H9 (cell line): Measurements from ENCODE around the gene GLT8D1. TPM values are rescaled to one million over a fixed set of nuclear protein-coding genes. Genes with fewer than 3 reads are reported as not detected.
A peak's percentile ranks its signal among the peaks of the same experiment; 100 is the strongest.

Source experiments
- DNase-seq: peaks from one replicate; pipeline ENCODE4 v3.0.0-alpha.2; 2017
- H2AFZ ChIP-seq: one replicate; pipeline ENCODE4 v1.6.1; 2013; ENCODE audit warnings: mild to moderate bottlenecking, low read length, control low read depth, moderate library complexity
- H2AK5ac ChIP-seq: 2 replicates; pipeline ENCODE4 v1.6.1; 2013; ENCODE audit warnings: low read length, control low read depth, mixed read lengths; ENCODE audit not compliant: insufficient read length
- H2BK120ac ChIP-seq: one replicate; pipeline ENCODE4 v1.6.1; 2013; ENCODE audit warnings: low read depth, mild to moderate bottlenecking, low read length, control low read depth, inconsistent platforms; ENCODE audit not compliant: poor library complexity, severe bottlenecking
- H2BK12ac ChIP-seq: 2 replicates; pipeline ENCODE4 v1.6.1; 2013; ENCODE audit warnings: low read length, control low read depth, mixed read lengths, low read depth; ENCODE audit not compliant: insufficient read length
- H2BK15ac ChIP-seq: 2 replicates; pipeline ENCODE4 v1.6.1; 2013; ENCODE audit warnings: low read depth, low read length, control low read depth
- H2BK20ac ChIP-seq: one replicate; pipeline ENCODE4 v1.6.1; 2013; ENCODE audit warnings: low read depth, mild to moderate bottlenecking, low read length, control low read depth, inconsistent platforms; ENCODE audit not compliant: poor library complexity, severe bottlenecking
- H2BK5ac ChIP-seq: 2 replicates; pipeline ENCODE4 v1.6.1; 2013; ENCODE audit warnings: low read length, control low read depth, mixed read lengths; ENCODE audit not compliant: insufficient read length
- H3K14ac ChIP-seq: 2 replicates; pipeline ENCODE4 v1.6.1; 2013; ENCODE audit warnings: low read length, control low read depth; ENCODE audit not compliant: insufficient read depth
- H3K18ac ChIP-seq: 2 replicates; pipeline ENCODE4 v1.6.1; 2013; ENCODE audit warnings: low read depth, mild to moderate bottlenecking, mixed read lengths, low read length, control low read depth; ENCODE audit not compliant: insufficient read length
- H3K23ac ChIP-seq: 2 replicates; pipeline ENCODE4 v1.6.1; 2013; ENCODE audit warnings: low read length, control low read depth, mixed read lengths, low read depth; ENCODE audit not compliant: insufficient read length
- H3K23me2 ChIP-seq: 2 replicates; pipeline ENCODE4 v1.6.1; 2013; ENCODE audit warnings: low read depth, mild to moderate bottlenecking, mixed read lengths, low read length, control low read depth; ENCODE audit not compliant: insufficient read length, poor library complexity, severe bottlenecking
- H3K27ac ChIP-seq: 2 replicates; pipeline ENCODE4 v1.5.1; 2013; ENCODE audit warnings: low read length, control low read depth, mixed read lengths, low read depth; ENCODE audit not compliant: insufficient read length
- H3K27me3 ChIP-seq: 2 replicates; pipeline ENCODE4 v1.6.1; 2013; ENCODE audit warnings: low read length, control low read depth, inconsistent platforms; ENCODE audit not compliant: insufficient read depth
- H3K4ac ChIP-seq: 2 replicates; pipeline ENCODE4 v1.6.1; 2013; ENCODE audit warnings: low read depth, mild to moderate bottlenecking, control low read depth, inconsistent platforms, low read length, moderate library complexity
- H3K4me1 ChIP-seq: 2 replicates; pipeline ENCODE4 v1.6.1; 2013; ENCODE audit warnings: low read length, control low read depth, inconsistent platforms; ENCODE audit not compliant: insufficient read depth
- H3K4me2 ChIP-seq: 2 replicates; pipeline ENCODE4 v1.6.1; 2013; ENCODE audit warnings: low read length, control low read depth, mixed read lengths; ENCODE audit not compliant: insufficient read length, insufficient read depth
- H3K56ac ChIP-seq: 2 replicates; pipeline ENCODE4 v1.6.1; 2013; ENCODE audit warnings: low read depth, mild to moderate bottlenecking, mixed read lengths, low read length, control low read depth; ENCODE audit not compliant: insufficient read length
- H3K79me1 ChIP-seq: 2 replicates; pipeline ENCODE4 v1.6.1; 2013; ENCODE audit warnings: low read depth, mild to moderate bottlenecking, moderate library complexity, low read length, control low read depth, inconsistent platforms; ENCODE audit not compliant: insufficient read depth, poor library complexity, severe bottlenecking
- H3K79me2 ChIP-seq: 2 replicates; pipeline ENCODE4 v1.6.1; 2013; ENCODE audit warnings: low read length, control low read depth, inconsistent platforms; ENCODE audit not compliant: insufficient read depth
- H3K9ac ChIP-seq: 2 replicates; pipeline ENCODE4 v1.6.1; 2013; ENCODE audit warnings: low read length, control low read depth, mixed read lengths; ENCODE audit not compliant: insufficient read length; ENCODE audit errors: extremely low read depth
- H3K9me3 ChIP-seq: one replicate; pipeline ENCODE4 v1.6.1; 2013; ENCODE audit warnings: low read depth, low read length, inconsistent platforms; ENCODE audit not compliant: control insufficient read depth
- H3T11ph ChIP-seq: one replicate; pipeline ENCODE4 v1.6.1; 2013; ENCODE audit warnings: mild to moderate bottlenecking, low read length, control low read depth, inconsistent platforms
- H4K20me1 ChIP-seq: one replicate; pipeline ENCODE4 v1.6.1; 2013; ENCODE audit not compliant: control insufficient read depth, insufficient read length, insufficient read depth
- H4K5ac ChIP-seq: 2 replicates; pipeline ENCODE4 v1.6.1; 2013; ENCODE audit warnings: low read depth, mild to moderate bottlenecking, mixed read lengths, low read length, control low read depth; ENCODE audit not compliant: insufficient read length
- H4K8ac ChIP-seq: replicated peaks from 2 replicates; pipeline ENCODE4 v1.6.1; 2013; ENCODE audit warnings: low read length, control low read depth, mixed read lengths, low read depth; ENCODE audit not compliant: insufficient read length
- H4K91ac ChIP-seq: 2 replicates; pipeline ENCODE4 v1.6.1; 2013; ENCODE audit warnings: low read depth, mild to moderate bottlenecking, moderate library complexity, mixed read lengths, low read length, control low read depth; ENCODE audit not compliant: insufficient read length
- H3K27ac Mint-ChIP-seq, 3 experiments: 2 replicates in 2 of 3; 3 replicates in 1 of 3; pipeline ENCODE4 v1.8.0; 2020 to 2021; ENCODE audit warnings: mixed read lengths in 3 of 3, mild to moderate bottlenecking in 1 of 3, moderate library complexity in 1 of 3
- H3K27me3 Mint-ChIP-seq: 2 replicates; pipeline ENCODE4 v1.8.0; 2021; ENCODE audit warnings: low read depth, mild to moderate bottlenecking, moderate library complexity, mixed read lengths
- H3K36me3 Mint-ChIP-seq, 3 experiments: 2 replicates in 2 of 3; 3 replicates in 1 of 3; pipeline ENCODE4 v1.8.0; 2020 to 2021; ENCODE audit warnings: low read depth in 3 of 3, mixed read lengths in 3 of 3; ENCODE audit not compliant: insufficient read depth in 1 of 3
- H3K4me1 Mint-ChIP-seq, 2 experiments: 2 replicates each; pipeline ENCODE4 v1.8.0; 2020; ENCODE audit warnings: mixed read lengths in 2 of 2
- H3K4me3 Mint-ChIP-seq, 2 experiments: 2 replicates in 1 of 2; 3 replicates in 1 of 2; pipeline ENCODE4 v1.8.0; 2020 to 2021; ENCODE audit warnings: mild to moderate bottlenecking in 2 of 2, mixed read lengths in 2 of 2, moderate library complexity in 1 of 2
- H3K9me3 Mint-ChIP-seq, 2 experiments: 2 replicates in 1 of 2; 3 replicates in 1 of 2; pipeline ENCODE4 v1.8.0; 2020; ENCODE audit warnings: mild to moderate bottlenecking in 2 of 2, mixed read lengths in 2 of 2, moderate library complexity in 1 of 2
- WGBS: extraction: QIAGEN DNeasy Blood & Tissue Kit; methylation state at CpG from one replicate; pipeline ENCODE4 v1.1.7; 2013; ENCODE audit warnings: missing lambda C conversion rate, low lambda C conversion rate, mixed read lengths; ENCODE audit not compliant: insufficient read length; ENCODE audit errors: extremely low coverage; 5-methylcytosine and 5-hydroxymethylcytosine counted together
- total RNA-seq: library from RNA; stranded (reverse); gene quantifications from 2 replicates; pipeline ENCODE4 v1.2.1, GENCODE V29; 2021
- TF ChIP-seq, protein P1 (sequence below): fragments of 200-600 bp; sonication (generic); conservative IDR thresholded peaks from 3 replicates; pipeline ENCODE4 v1.8.0; 2021; ENCODE audit warnings: antibody characterized with exemption, mild to moderate bottlenecking

GLT8D1 gene
- total RNA-seq, 1 experiment from 2014 or later, result 39.3 TPM

DNA sequence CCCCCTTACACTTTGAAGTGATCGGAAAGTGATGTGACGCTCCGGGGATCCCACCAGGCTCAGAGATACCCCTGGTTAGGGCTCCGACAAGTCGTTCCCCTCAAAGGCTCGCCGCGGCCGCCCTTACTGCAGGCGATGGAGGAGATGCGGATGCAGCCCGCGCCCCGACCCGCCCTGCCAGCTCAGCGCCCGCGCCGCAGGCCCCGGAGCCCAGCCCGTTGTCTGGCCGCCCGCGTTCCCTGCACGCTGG, 228 bp downstream of the GLT8D1 start:
- H2AK5ac ChIP-seq, result no peak overlapping the region
- no peak overlapping the region for H3K56ac ChIP-seq
- H2BK5ac ChIP-seq, result no peak overlapping the region
- H2AFZ ChIP-seq, result no peak overlapping the region
- no peak overlapping the region for H2BK20ac ChIP-seq
- H2BK12ac ChIP-seq, result no peak overlapping the region
- no peaks in the 10 kb centered on the region for H3K79me1 ChIP-seq
- H2BK120ac ChIP-seq, result no peak overlapping the region
- peaks cover 12% of the 10 kb centered on the region for H3K23me2 ChIP-seq
- no peak for DNase-seq
- H3K4me2 ChIP-seq, result peak overlapping the region; percentile 87
- H3K4ac ChIP-seq, result no peak overlapping the region
- no peak overlapping the region for H3K18ac ChIP-seq
- no peak overlapping the region for H4K8ac ChIP-seq
- no peak overlapping the region for H3K14ac ChIP-seq
- no peak overlapping the region for H3T11ph ChIP-seq
- TF ChIP-seq, protein P1, sequence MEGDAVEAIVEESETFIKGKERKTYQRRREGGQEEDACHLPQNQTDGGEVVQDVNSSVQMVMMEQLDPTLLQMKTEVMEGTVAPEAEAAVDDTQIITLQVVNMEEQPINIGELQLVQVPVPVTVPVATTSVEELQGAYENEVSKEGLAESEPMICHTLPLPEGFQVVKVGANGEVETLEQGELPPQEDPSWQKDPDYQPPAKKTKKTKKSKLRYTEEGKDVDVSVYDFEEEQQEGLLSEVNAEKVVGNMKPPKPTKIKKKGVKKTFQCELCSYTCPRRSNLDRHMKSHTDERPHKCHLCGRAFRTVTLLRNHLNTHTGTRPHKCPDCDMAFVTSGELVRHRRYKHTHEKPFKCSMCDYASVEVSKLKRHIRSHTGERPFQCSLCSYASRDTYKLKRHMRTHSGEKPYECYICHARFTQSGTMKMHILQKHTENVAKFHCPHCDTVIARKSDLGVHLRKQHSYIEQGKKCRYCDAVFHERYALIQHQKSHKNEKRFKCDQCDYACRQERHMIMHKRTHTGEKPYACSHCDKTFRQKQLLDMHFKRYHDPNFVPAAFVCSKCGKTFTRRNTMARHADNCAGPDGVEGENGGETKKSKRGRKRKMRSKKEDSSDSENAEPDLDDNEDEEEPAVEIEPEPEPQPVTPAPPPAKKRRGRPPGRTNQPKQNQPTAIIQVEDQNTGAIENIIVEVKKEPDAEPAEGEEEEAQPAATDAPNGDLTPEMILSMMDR, result no peak
- no peaks in the 10 kb centered on the region for H3K27me3 ChIP-seq
- Mint-ChIP-seq H3K36me3 (peaks cover 7 to 17% (median 13%) of the 10 kb centered on the region in 3 experiments; a peak in 6 of 7 replicates), H3K4me1 (peaks cover 15% of the 10 kb centered on the region in 2 experiments), H3K9me3 (no peaks in the 10 kb centered on the region; a peak in 1 of 5 replicates), H3K27me3 (no peaks in the 10 kb centered on the region), H3K27ac (peak overlapping the region in 2 of 3 experiments; percentile 40 to 81; a peak in 3 of 7 replicates), H3K4me3 (peak overlapping the region; percentile 96 to 97)
- no peak overlapping the region for H4K5ac ChIP-seq
- peaks cover 3% of the 10 kb centered on the region; the same call in 1 of the 2 replicates for H3K79me2 ChIP-seq
- H4K20me1 ChIP-seq, result no peaks in the 10 kb centered on the region
- H3K9ac ChIP-seq, result peak overlapping the region; percentile 45
- WGBS, result no CpG with 5 or more reads among the region's 25 CpGs
- H3K4me1 ChIP-seq, result no peaks in the 10 kb centered on the region; the same call in 1 of the 2 replicates
- no peak overlapping the region for H2BK15ac ChIP-seq
- H3K9me3 ChIP-seq, result no peaks in the 10 kb centered on the region
- H3K23ac ChIP-seq, result no peak overlapping the region
- no peak overlapping the region for H4K91ac ChIP-seq
- H3K27ac ChIP-seq, result no peak overlapping the region
